Neutrophil (primary cell): ENCODE results near the gene FBN2.

Source experiments
- H3K27ac ChIP-seq: fragments of 200-600 bp; sonication (generic); 2 replicates; pipeline ENCODE4 v1.5.1; 2016; ENCODE audit warnings: mild to moderate bottlenecking, moderate library complexity
- H3K27me3 ChIP-seq: fragments of 200-600 bp; sonication (generic); 2 replicates; pipeline ENCODE4 v1.6.0; 2016; ENCODE audit warnings: mild to moderate bottlenecking
- H3K36me3 ChIP-seq: fragments of 200-600 bp; sonication (generic); 2 replicates; pipeline ENCODE4 v1.5.1; 2017
- H3K4me1 ChIP-seq, 2 experiments: fragments of 200-600 bp in 1 of 2; sonication (generic) in 1 of 2; 1 replicate in 1 of 2; 2 replicates in 1 of 2; pipeline versions ENCODE4 v1.5.1 to v1.6.1; 2013 to 2016; ENCODE audit warnings: low read depth in 1 of 2, low read length in 1 of 2, mild to moderate bottlenecking in 1 of 2, moderate library complexity in 1 of 2; ENCODE audit not compliant: control insufficient read depth in 1 of 2, insufficient read depth in 1 of 2
- H3K4me3 ChIP-seq, 2 experiments: fragments of 200-600 bp in 1 of 2; sonication (generic) in 1 of 2; 1 replicate in 1 of 2; 2 replicates in 1 of 2; pipeline ENCODE4 v1.5.1; 2013 to 2016; ENCODE audit warnings: low read depth in 1 of 2, low read length in 1 of 2, mild to moderate bottlenecking in 1 of 2, moderate library complexity in 1 of 2
- H3K9me3 ChIP-seq: fragments of 200-600 bp; sonication (generic); 2 replicates; pipeline ENCODE4 v1.5.1; 2016
- CTCF ChIP-seq: fragments of 200-600 bp; sonication (generic); IDR thresholded peaks from 2 replicates; pipeline ENCODE4 v1.5.1; 2016; ENCODE audit warnings: antibody characterized with exemption

FBN2 gene

GRCh38 chr5:128478386-128479368, 59.4 kb downstream of the FBN2 start:
- Histone ChIP-seq H3K27me3 (no peaks in the 10 kb centered on the region), H3K27ac (no peak overlapping the region), H3K36me3 (no peaks in the 10 kb centered on the region), H3K4me3 (no peak overlapping the region), H3K4me1 (no peaks in the 10 kb centered on the region), H3K9me3 (no peaks in the 10 kb centered on the region)
- no peak for TF ChIP-seq CTCF

- Histone ChIP-seq H3K4me1 (no peaks in the 10 kb centered on the region), H3K36me3 (no peaks in the 10 kb centered on the region)
- no peak for TF ChIP-seq CTCF
These were observed 60.1 kb downstream of the FBN2 start for GRCh38 chr5:128477944-128478343.

GRCh38 chr5:128475693-128476092, 62.4 kb downstream of the FBN2 start:
- Histone ChIP-seq H3K27me3 (no peaks in the 10 kb centered on the region), H3K4me1 (no peaks in the 10 kb centered on the region), H3K9me3 (no peaks in the 10 kb centered on the region), H3K4me3 (no peak overlapping the region), H3K27ac (no peak overlapping the region), H3K36me3 (no peaks in the 10 kb centered on the region)
- TF ChIP-seq CTCF = no peak

More at GRCh38 chr5:128477944-128478343, 60.1 kb downstream of the FBN2 start:
- H3K9me3 ChIP-seq = no peaks in the 10 kb centered on the region
- no peaks in the 10 kb centered on the region for H3K27me3 ChIP-seq
- no peak overlapping the region for H3K27ac ChIP-seq
- H3K4me3 ChIP-seq = no peak overlapping the region

- TF ChIP-seq CTCF = no peak
- H3K36me3 ChIP-seq = no peaks in the 10 kb centered on the region
These were observed 65.1 kb downstream of the FBN2 start for GRCh38 chr5:128472919-128473318.

GRCh38 chr5:128472036-128472435, 66.0 kb downstream of the FBN2 start:
- H3K36me3 ChIP-seq = no peaks in the 10 kb centered on the region
- no peaks in the 10 kb centered on the region for H3K9me3 ChIP-seq

More at GRCh38 chr5:128472919-128473318, 65.1 kb downstream of the FBN2 start:
- H3K4me3 ChIP-seq = no peak overlapping the region
- no peak overlapping the region for H3K27ac ChIP-seq
- no peaks in the 10 kb centered on the region for H3K27me3 ChIP-seq
- H3K9me3 ChIP-seq = no peaks in the 10 kb centered on the region
- no peaks in the 10 kb centered on the region for H3K4me1 ChIP-seq

More at GRCh38 chr5:128472036-128472435, 66.0 kb downstream of the FBN2 start:
- H3K4me3 ChIP-seq = no peak overlapping the region
- H3K4me1 ChIP-seq = no peaks in the 10 kb centered on the region
- no peaks in the 10 kb centered on the region for H3K27me3 ChIP-seq
- no peak overlapping the region for H3K27ac ChIP-seq
- TF ChIP-seq CTCF = no peak
